Measurements from ENCODE around the gene SELENOO. TPM values are rescaled to one million over a fixed set of nuclear protein-coding genes. Genes with fewer than 3 reads are reported as not detected.

The SELENOO gene
- total RNA-seq, 1 donor from 2014 or later, result 24.5 TPM

DNA sequence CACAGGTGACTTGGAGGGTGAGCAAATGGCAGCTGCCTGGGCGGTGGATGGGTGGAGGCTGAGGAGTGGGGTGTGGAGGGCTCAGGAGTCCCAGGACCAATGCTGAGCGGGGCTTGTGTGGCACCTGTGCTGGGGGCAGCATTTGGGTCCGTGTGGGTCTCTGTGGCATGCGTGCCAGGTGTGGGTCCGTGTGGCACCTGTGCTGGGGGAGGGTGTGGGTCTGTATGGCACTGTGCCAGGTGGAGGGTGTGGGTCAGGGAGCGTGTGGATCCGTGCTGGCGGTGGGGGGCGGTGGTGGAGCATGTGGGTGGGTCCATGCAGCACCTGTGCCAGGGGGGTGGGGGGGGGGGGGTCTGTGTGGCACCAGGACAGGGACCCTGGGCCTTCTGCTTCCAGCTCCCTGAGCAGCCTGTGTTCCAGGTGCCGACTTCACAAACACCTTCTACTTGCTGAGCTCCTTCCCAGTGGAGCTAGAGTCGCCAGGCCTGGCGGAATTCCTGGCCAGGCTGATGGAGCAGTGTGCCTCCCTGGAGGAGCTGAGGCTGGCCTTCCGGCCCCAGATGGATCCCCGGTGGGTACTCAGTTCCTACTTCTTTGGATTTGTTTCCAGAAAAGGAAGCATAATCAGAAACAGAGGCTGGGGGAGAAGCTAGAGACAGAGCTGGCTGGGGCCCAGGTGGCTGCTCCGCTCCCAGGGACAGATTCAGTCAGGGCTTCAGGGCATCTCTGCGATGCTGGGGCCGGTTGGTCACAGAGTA, 14.7 kb downstream of the SELENOO start:
- Mint-ChIP-seq H3K4me1 (no peaks in the 10 kb centered on the region), H3K27ac (ENCODE audit: unreplicated experiment) (no peak overlapping the region)

DNA sequence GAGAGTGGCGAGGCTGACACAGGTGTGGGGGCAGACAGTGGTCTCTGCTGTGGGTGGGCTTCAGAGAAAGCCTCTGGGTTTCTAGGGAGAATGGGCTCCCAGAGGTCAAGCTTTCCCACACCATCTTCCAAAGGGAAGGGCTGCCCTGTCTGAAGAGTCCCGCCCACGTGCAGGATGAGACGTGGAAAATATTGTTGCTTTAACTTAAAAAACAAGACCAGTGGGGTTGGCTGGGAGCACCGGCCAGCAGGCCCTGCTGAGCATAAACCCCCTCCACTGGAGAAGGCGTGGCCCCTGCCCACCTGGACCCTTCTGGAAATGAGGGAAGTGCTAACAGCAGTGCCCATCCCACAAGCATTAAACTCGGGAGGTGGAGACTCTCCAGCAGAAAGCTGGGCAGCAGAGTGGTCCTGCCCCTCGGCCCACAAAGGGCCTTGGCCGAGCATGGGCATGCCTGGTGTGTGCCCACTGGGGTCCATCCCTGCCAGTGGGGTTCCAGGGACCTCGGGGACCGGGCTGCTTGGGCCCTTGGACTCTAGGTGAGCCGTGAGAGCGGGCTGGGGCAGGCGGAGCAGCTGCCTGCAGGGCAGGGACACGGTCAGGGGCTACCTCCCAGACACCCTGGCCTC, 15.4 kb downstream of the SELENOO start:
- H3K4me1 Mint-ChIP-seq, result no peaks in the 10 kb centered on the region
- TF ChIP-seq, protein P1, sequence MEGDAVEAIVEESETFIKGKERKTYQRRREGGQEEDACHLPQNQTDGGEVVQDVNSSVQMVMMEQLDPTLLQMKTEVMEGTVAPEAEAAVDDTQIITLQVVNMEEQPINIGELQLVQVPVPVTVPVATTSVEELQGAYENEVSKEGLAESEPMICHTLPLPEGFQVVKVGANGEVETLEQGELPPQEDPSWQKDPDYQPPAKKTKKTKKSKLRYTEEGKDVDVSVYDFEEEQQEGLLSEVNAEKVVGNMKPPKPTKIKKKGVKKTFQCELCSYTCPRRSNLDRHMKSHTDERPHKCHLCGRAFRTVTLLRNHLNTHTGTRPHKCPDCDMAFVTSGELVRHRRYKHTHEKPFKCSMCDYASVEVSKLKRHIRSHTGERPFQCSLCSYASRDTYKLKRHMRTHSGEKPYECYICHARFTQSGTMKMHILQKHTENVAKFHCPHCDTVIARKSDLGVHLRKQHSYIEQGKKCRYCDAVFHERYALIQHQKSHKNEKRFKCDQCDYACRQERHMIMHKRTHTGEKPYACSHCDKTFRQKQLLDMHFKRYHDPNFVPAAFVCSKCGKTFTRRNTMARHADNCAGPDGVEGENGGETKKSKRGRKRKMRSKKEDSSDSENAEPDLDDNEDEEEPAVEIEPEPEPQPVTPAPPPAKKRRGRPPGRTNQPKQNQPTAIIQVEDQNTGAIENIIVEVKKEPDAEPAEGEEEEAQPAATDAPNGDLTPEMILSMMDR (conservative IDR thresholded peaks at IDR 0.05), result no peak

More for the DNA sequence above, 14.7 kb downstream of the SELENOO start:
- DNase-seq (ENCODE audit: low read depth, low spot score), result no peak
- H3K36me3 Mint-ChIP-seq (ENCODE audit: low read depth), result peaks cover 25% of the 10 kb centered on the region
- no peaks in the 10 kb centered on the region for H3K9me3 Mint-ChIP-seq
- no peaks in the 10 kb centered on the region for H3K27me3 Mint-ChIP-seq (ENCODE audit: low read depth)
- TF ChIP-seq, protein P1 (conservative IDR thresholded peaks at IDR 0.05), result no peak
- no peak overlapping the region for H3K4me3 Mint-ChIP-seq

GRCh38 chr22:50216684-50217520, 16.1 kb downstream of the SELENOO start:
- Mint-ChIP-seq H3K36me3 (ENCODE audit: low read depth) (peaks cover 23% of the 10 kb centered on the region), H3K9me3 (no peaks in the 10 kb centered on the region), H3K27ac (ENCODE audit: unreplicated experiment) (no peak overlapping the region), H3K27me3 (ENCODE audit: low read depth) (no peaks in the 10 kb centered on the region), H3K4me3 (no peak overlapping the region), H3K4me1 (no peaks in the 10 kb centered on the region)
- no peak for DNase-seq (ENCODE audit: low read depth, low spot score)
- TF ChIP-seq, protein P1 (conservative IDR thresholded peaks at IDR 0.05), result no peak

More for the DNA sequence above, 15.4 kb downstream of the SELENOO start:
- no peaks in the 10 kb centered on the region for H3K27me3 Mint-ChIP-seq (ENCODE audit: low read depth)
- DNase-seq (ENCODE audit: low read depth, low spot score), result no peak
- H3K4me3 Mint-ChIP-seq, result no peak overlapping the region
- peaks cover 25% of the 10 kb centered on the region for H3K36me3 Mint-ChIP-seq (ENCODE audit: low read depth)
- H3K27ac Mint-ChIP-seq (ENCODE audit: unreplicated experiment), result no peak overlapping the region
- no peaks in the 10 kb centered on the region for H3K9me3 Mint-ChIP-seq

DNA sequence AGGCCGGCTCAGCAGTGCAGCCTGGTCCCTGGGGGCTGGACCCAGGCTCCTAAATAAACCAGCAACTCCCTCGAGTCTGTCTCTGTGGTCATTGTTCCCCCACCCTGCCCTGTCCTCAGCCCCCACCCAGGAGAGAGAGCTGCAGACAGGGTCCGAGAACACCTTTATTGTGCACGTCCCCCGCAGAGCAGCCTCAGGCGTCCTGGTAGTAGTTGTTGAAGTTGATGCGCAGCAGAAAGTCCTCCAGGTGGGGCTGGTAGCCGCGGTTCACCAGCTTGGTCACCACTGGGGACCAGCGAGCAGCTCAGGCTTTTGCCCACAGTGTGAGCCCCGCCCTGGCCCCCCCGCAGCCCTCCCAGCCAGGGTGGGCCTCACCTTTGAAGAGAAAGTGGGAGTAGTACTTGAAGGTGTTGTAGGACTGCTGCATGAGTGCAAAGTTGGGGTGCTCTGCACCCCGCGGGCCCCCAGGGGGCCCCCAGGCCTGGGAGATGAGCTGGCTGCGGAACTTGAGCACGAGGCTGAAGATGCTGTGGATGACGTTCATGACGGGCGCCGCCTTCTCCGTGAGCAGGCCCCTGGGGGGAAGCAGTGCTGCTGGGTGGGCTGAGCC, 16.8 kb downstream of the SELENOO start:
- Mint-ChIP-seq H3K27ac (ENCODE audit: unreplicated experiment) (no peak overlapping the region), H3K27me3 (ENCODE audit: low read depth) (no peaks in the 10 kb centered on the region), H3K4me1 (no peaks in the 10 kb centered on the region), H3K36me3 (ENCODE audit: low read depth) (peaks cover 17% of the 10 kb centered on the region), H3K9me3 (no peaks in the 10 kb centered on the region), H3K4me3 (no peak overlapping the region)
- TF ChIP-seq, protein P1 (conservative IDR thresholded peaks at IDR 0.05), result no peak
- DNase-seq (ENCODE audit: low read depth, low spot score), result no peak
